Left colon (tissue), 2 donors: Measurements from ENCODE around the gene C11orf52. TPM values are rescaled to one million over a fixed set of nuclear protein-coding genes. Genes with fewer than 3 reads are reported as not detected.

Experiments used
- ATAC-seq: fragments of 200-7000 bp; cut with Tn5 transposase; one replicate; pipeline ENCODE4 v1.9.1; 2020; ENCODE audit warnings: mild to moderate bottlenecking, moderate library complexity
- DNase-seq, 2 donors: peaks; one replicate each; pipeline ENCODE4 v3.0.0-alpha.2; 2020
- intact Hi-C, 2 donors: fragments of 100-400 bp; cut with DNase I in 1 of 2; cut with micrococcal nuclease in 1 of 2; formaldehyde crosslinking; loops; one replicate each; pipeline versions ENCODE4 v1.11.2 to v1.14.0; 2022; cut with DNase I, micrococcal nuclease
- total RNA-seq, 2 donors: library from RNA; stranded (reverse); fragmentation: NEBNext Ultra II Directional; extraction: Animal tissue kit (Norgen Biotek cat#: 25700); gene quantifications; one replicate each; pipeline ENCODE4 v1.2.1, GENCODE V29; 2021
- donor health status: DM: no; HTN: no; CAD: no.
- donor health status: DM: yes; HTN: yes; CAD: no.

The C11orf52 gene
- total RNA-seq, 2 donors from 2014 or later = 8.5 to 10.1 TPM

- intact Hi-C loops = no loop called here
- no peak for ATAC-seq
- DNase-seq = no peak
Measured at GRCh38 chr11:111957663-111958444, 39.1 kb downstream of the C11orf52 start.

- DNase-seq (peak in 1 of 2 donors; percentile 42), ATAC-seq (peak; percentile 91)
- intact Hi-C loops = no loop called here
Measured at GRCh38 chr11:111960916-111961315, 42.2 kb downstream of the C11orf52 start.

GRCh38 chr11:111961389-111962300, 42.9 kb downstream of the C11orf52 start:
- DNase-seq (no peak), ATAC-seq (no peak)
- intact Hi-C loops = no loop called here

GRCh38 chr11:111963931-111964340, 45.2 kb downstream of the C11orf52 start:
- DNase-seq = no peak
- intact Hi-C loops = no loop called here
- ATAC-seq = no peak

GRCh38 chr11:111966678-111967077, 48.0 kb downstream of the C11orf52 start:
- no peak for DNase-seq
- ATAC-seq = no peak
- intact Hi-C loops = no loop called here

GRCh38 chr11:111967649-111968048, 48.9 kb downstream of the C11orf52 start:
- intact Hi-C loops = no loop called here
- ATAC-seq (no peak), DNase-seq (no peak)

- ATAC-seq = no peak
- intact Hi-C loops = no loop called here
Measured at GRCh38 chr11:111969344-111969743, 50.6 kb downstream of the C11orf52 start.

GRCh38 chr11:111974446-111974845, 55.7 kb downstream of the C11orf52 start:
- no peak for DNase-seq
- no peak for ATAC-seq
- intact Hi-C loops = no loop called here

More at GRCh38 chr11:111969344-111969743, 50.6 kb downstream of the C11orf52 start:
- no peak for DNase-seq

- ATAC-seq = peak; percentile 73
- DNase-seq = peak in 1 of 2 donors; percentile 25
- intact Hi-C loops = loop anchor here in 1 of 2 donors (5.0 kb wide), 1 partner anchor 98 kb away; the partner anchor contains the start of genes CFAP68 and FDXACB1
Measured at GRCh38 chr11:111975076-111975806, 56.5 kb downstream of the C11orf52 start.

- DNase-seq = no peak
- ATAC-seq = no peak
- intact Hi-C loops = loop anchor here in 1 of 2 donors (5.0 kb wide), 1 partner anchor 99 kb away; the partner anchor contains the start of genes CFAP68 and FDXACB1
Measured at GRCh38 chr11:111976119-111976766, 57.5 kb downstream of the C11orf52 start.

Other genes with a start within 250 kb of the C11orf52 start
- 10 to 100 TPM; 45.3 to 45.8 TPM for gene PPP2R1B, start 152.5 kb upstream of the C11orf52 start, total RNA-seq
- gene ALG9, start 47.3 kb upstream of the C11orf52 start, total RNA-seq = 10 to 100 TPM; 20.6 to 23.4 TPM
- gene FDXACB1, start 39.7 kb upstream of the C11orf52 start, total RNA-seq = 1 to 10 TPM; 1.2 to 1.9 TPM
- 10 to 100 TPM; 19.1 to 23.0 TPM for gene CFAP68, start 39.4 kb upstream of the C11orf52 start, total RNA-seq
- gene CRYAB, start 7.1 kb upstream of the C11orf52 start, total RNA-seq = 100 to 1,000 TPM in 1 of 2 donors, 10 to 100 TPM in 1; 11.5 to 100 TPM
- 1 to 10 TPM in 1 of 2 donors, under 1 TPM in 1; 0.73 to 3.1 TPM for gene HSPB2, start 6.2 kb upstream of the C11orf52 start, total RNA-seq
- gene DIXDC1, start 18.4 kb downstream of the C11orf52 start, total RNA-seq = 10 to 100 TPM in 1 of 2 donors, 1 to 10 TPM in 1; 7.7 to 14.2 TPM
- 10 to 100 TPM; 51.1 to 75.3 TPM for gene DLAT, start 106.5 kb downstream of the C11orf52 start, total RNA-seq
- under 1 TPM; 0.92 to 0.98 TPM for gene PIH1D2, start 155.1 kb downstream of the C11orf52 start, total RNA-seq
- 10 to 100 TPM; 13.5 to 13.9 TPM for gene NKAPD1, start 155.4 kb downstream of the C11orf52 start, total RNA-seq
- 10 to 100 TPM; 49.1 to 65.1 TPM for gene TIMM8B, start 167.8 kb downstream of the C11orf52 start, total RNA-seq
- 100 to 1,000 TPM; 215 to 252 TPM for gene SDHD, start 168.0 kb downstream of the C11orf52 start, total RNA-seq
- 100 to 1,000 TPM in 1 of 2 donors, 10 to 100 TPM in 1; 74.7 to 154 TPM for gene IL18, start 245.2 kb downstream of the C11orf52 start, total RNA-seq
- under 1 TPM; 0.31 to 0.39 TPM for gene TEX12, start 248.5 kb downstream of the C11orf52 start, total RNA-seq